Activated naive CD4-positive, alpha-beta T cell treated with anti-CD3 and anti-CD28 coated beads for 36 hours (primary cell): ENCODE measurements around the gene NACC2. TPM values are rescaled to one million over a fixed set of nuclear protein-coding genes. Genes with fewer than 3 reads are reported as not detected.

Source experiments
- total RNA-seq, 2 experiments: library from RNA; stranded (reverse); gene quantifications; one replicate each; pipeline ENCODE4 v1.2.3, GENCODE V29; 2021

Gene NACC2
- total RNA-seq, 2 experiments from 2014 or later: 3.4 to 3.5 TPM

Other genes with a start within 250 kb of the NACC2 start
- 10 to 100 TPM; 32.6 to 35.2 TPM for gene CAMSAP1, start 187.7 kb downstream of the NACC2 start, total RNA-seq
- gene UBAC1, start 133.9 kb downstream of the NACC2 start, total RNA-seq: 10 to 100 TPM; 37.2 to 40.0 TPM
- gene TMEM250, start 23.6 kb upstream of the NACC2 start, total RNA-seq: 10 to 100 TPM; 20.7 to 22.2 TPM
- not detected for gene LHX3, start 109.8 kb upstream of the NACC2 start, total RNA-seq
- 10 to 100 TPM; 17.7 to 18.0 TPM for gene QSOX2, start 150.5 kb upstream of the NACC2 start, total RNA-seq
- gene CCDC187, start 208.8 kb upstream of the NACC2 start, total RNA-seq: not detected
- 1 to 10 TPM; 9.0 TPM for gene GPSM1, start 232.2 kb upstream of the NACC2 start, total RNA-seq